ENCODE measurements around the gene IL20RB. TPM values are rescaled to one million over a fixed set of nuclear protein-coding genes. Genes with fewer than 3 reads are reported as not detected.
"Not testable (repeated sequence)": the region's sequence is repeated elsewhere in the genome, so short reads cannot be mapped to it uniquely, and the experiment has no call there.

Gene IL20RB
- total RNA-seq, 4 donors from 2014 or later = 1.1 to 4.4 (median 2.3) TPM

DNA sequence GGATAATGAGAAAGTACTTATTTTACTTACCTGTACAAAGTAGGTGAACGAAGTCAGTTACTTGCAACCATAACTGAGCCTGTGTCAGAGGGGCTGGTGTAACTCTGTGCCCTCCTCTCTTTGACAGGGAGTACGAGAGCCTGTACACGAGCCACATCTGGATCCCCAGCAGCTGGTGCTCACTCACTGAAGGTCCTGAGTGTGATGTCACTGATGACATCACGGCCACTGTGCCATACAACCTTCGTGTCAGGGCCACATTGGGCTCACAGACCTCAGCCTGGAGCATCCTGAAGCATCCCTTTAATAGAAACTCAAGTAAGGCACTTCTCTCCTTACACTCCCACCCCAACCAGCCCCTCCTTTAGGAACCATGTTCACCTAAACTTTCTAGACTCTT, 24.2 kb downstream of the IL20RB start:
- DNase-seq (ENCODE audit: low spot score) = no peak
- TF ChIP-seq CTCF (IDR thresholded peaks at IDR 0.05) = no peak
- no peak for ATAC-seq (ENCODE audit: low FRiP score)

DNA sequence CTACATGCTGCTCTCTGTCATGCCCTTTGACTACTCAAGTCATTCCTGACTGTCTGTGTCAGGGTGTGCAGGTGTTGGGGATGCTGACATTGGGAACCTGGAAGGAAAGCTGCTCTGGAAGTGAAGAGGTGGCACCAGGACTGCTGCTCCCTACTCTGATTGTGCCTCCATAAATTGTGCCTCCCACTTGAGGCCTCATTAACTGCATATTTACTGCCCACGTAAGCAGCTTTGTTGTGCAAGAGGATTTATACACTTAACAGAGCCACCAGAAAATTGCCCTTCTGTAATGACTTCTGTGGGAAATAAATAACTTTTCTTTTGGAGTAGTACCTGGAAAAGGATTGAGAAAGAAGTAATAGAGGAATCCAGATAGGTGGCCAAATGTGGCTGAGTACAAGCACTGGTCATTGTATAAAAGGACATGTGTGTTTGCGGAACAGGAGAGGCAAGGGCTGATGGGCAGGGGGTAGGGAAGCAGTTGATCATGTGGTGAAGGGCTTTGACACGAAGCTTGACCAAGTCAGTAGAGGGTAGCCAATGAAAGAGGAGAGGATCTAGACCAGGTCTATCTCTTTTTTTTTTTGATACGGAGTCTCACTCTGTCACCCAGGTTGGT, 24.8 kb downstream of the IL20RB start:
- DNase-seq (ENCODE audit: low spot score) (no peak), ATAC-seq (ENCODE audit: low FRiP score) (no peak)
- TF ChIP-seq CTCF (IDR thresholded peaks at IDR 0.05) = no peak

DNA sequence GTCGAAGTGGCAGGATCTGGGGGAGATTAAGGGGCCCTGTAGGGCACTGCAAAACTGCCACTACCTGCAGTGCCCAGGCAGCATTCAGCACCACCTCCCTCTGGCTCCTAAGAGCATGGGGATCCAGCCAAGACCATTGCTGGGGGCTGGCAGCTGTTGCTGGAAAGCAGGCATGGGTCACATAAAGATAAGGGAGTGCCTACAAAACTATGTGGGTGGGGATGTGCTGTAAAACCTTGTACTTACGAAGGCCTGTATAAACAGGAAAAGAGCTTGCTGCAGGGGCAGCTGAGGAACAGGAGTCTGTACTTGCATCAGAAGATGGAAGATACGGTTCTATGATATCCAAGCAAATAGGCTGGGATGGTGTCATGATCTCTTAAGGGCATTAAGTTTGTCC, 27.1 kb downstream of the IL20RB start:
- peak; percentile 83 for ATAC-seq (ENCODE audit: low FRiP score)
- DNase-seq (ENCODE audit: low spot score) = no peak
- no peak for TF ChIP-seq CTCF (IDR thresholded peaks at IDR 0.05)

DNA sequence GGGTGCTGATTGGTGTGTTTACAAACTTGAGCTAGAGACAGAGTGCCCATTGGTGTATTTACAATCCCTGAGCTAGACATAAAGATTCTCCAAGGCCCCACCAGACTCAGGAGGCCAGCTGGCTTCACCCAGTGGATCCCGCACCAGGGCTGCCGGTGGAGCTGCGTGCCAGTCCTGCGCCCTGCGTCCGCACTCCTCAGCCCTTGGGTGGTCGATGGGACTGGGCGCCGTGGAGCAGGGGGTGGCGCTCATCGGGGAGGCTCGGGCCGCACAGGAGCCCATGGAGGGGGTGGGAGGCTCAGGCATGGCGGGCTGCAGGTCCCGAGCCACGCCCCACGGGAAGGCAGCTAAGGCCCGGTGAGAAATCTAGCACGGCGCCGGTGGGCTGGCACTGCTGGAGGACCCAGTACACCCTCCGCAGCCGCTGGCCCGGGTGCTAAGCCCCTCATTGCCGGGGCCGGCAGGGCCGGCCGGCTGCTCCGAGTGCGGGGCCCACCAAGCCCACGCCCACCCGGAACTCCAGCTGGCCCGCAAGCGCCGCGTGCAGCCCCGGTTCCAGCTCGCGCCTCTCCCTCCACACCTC, 29.7 kb downstream of the IL20RB start:
- not testable (repeated sequence) for ATAC-seq (ENCODE audit: low FRiP score)

DNA sequence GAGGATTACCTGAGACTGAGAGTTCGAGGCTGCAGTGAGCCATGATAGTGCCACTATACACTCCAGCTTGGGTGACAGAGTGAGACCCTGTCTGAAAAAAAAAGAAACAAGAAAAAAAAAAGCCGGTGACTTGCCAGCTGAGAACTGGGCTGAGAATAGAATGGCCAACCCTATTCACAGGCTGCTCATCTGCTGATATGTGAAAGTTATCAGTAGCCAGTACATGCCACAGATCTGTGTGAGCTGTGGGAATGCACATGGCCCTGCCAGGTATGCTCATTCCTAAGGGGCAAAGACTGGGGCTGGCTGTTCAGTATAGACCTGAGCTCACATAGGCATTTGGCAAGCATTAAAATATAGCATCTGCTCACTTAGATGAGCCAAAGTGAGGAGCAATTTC, 30.9 kb downstream of the IL20RB start:
- no peak for TF ChIP-seq CTCF (IDR thresholded peaks at IDR 0.05)
- DNase-seq (ENCODE audit: low spot score) (no peak), ATAC-seq (ENCODE audit: low FRiP score) (no peak)

More for the DNA sequence above, 29.7 kb downstream of the IL20RB start:
- not testable (repeated sequence) for DNase-seq (ENCODE audit: low spot score)

DNA sequence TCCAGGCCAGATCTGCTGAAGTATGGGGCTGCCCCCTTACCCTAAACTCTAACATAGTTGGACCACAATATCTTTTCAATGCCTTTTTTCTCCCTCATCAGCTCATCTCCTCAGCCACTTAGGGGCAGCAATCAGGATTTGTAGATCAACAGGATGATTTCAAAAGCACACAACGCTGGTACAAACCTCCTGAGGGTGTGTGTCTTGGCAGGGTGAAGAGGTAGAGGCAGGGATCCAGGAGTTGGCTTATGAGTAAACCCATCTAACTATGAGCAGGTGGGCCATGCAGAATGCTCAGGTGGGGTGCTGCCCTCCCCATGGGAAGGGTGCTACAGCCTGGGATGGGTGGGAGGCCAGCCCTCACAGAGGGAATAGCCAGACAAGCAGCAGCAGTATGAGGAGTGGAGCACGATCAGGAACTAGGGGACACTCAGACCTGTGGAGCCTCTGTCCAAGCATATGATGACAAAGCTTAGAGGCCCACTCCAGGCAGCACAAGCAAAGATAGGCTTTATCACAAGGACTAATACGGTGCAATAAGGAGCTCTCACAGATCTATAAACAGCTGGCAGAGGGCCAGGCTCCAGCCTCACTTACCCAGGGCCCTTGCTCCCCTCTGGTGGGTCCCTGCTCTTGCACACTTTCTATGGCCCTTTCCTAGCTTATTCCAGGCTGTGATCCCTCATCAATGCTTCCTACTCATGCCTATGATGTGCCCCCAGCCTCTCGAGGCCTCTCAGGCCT, 32.2 kb downstream of the IL20RB start:
- DNase-seq (ENCODE audit: low spot score) (no peak), ATAC-seq (ENCODE audit: low FRiP score) (no peak)
- TF ChIP-seq CTCF (IDR thresholded peaks at IDR 0.05) = no peak

DNA sequence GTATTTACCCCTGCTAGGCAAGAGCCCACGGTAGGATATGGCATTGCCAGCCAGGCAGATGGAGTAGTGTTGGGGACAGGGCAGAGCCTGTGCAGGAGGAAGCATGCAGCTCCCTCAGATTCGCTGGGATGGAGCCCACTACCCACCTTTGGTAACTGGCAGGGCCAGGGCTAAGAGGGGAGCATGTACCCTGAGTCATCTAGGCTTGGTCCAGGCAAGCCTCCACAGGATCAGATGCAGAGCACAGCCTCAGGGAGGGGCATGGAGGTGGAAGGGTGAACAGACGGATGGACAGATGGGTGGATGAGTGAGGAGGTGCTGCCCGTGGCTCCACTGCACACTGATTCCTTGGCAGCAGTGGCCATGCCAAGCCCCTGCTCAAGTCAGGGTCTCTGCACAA, 33.0 kb downstream of the IL20RB start:
- no peak for DNase-seq (ENCODE audit: low spot score)
- TF ChIP-seq CTCF (IDR thresholded peaks at IDR 0.05) = no peak
- no peak for ATAC-seq (ENCODE audit: low FRiP score)
